GM18517 (cell line): Measurements from ENCODE around the gene UBE2R2.
"Not testable (repeated sequence)": the region's sequence is repeated elsewhere in the genome, so short reads cannot be mapped to it uniquely, and the experiment has no call there.

Source experiments
- ATAC-seq: cut with Tn5 transposase; IDR thresholded peaks from one replicate; pipeline ENCODE4 v1.9.1; 2021; ENCODE audit warnings: mild to moderate bottlenecking, moderate library complexity; ENCODE audit not compliant: unreplicated experiment

Gene UBE2R2

GRCh38 chr9:33924978-33925797, 108.2 kb downstream of the UBE2R2 start:
- no peak for ATAC-seq

GRCh38 chr9:33926746-33927485, 110.0 kb downstream of the UBE2R2 start:
- no peak for ATAC-seq

- ATAC-seq: no peak
Measured at GRCh38 chr9:33927694-33928093, 110.7 kb downstream of the UBE2R2 start.

- no peak for ATAC-seq
Measured at GRCh38 chr9:33931326-33931725, 114.4 kb downstream of the UBE2R2 start.

- no peak for ATAC-seq
Measured at GRCh38 chr9:33932078-33932807, 115.3 kb downstream of the UBE2R2 start.

- ATAC-seq: no peak
Measured at GRCh38 chr9:33934188-33934878, 117.4 kb downstream of the UBE2R2 start.

- ATAC-seq: no peak
Measured at GRCh38 chr9:33939924-33940874, 123.2 kb downstream of the UBE2R2 start.

GRCh38 chr9:33942471-33943083, 125.6 kb downstream of the UBE2R2 start:
- no peak for ATAC-seq

- no peak for ATAC-seq
Measured at GRCh38 chr9:33943389-33943788, 126.4 kb downstream of the UBE2R2 start.

- no peak for ATAC-seq
Measured at GRCh38 chr9:33946779-33947535, 130.0 kb downstream of the UBE2R2 start.

- no peak for ATAC-seq
Measured at GRCh38 chr9:33950371-33950770, 133.4 kb downstream of the UBE2R2 start.

- ATAC-seq: no peak
Measured at GRCh38 chr9:33952066-33952465, 135.1 kb downstream of the UBE2R2 start.

- no peak for ATAC-seq
Measured at GRCh38 chr9:33956544-33956943, 139.6 kb downstream of the UBE2R2 start.

- no peak for ATAC-seq
Measured at GRCh38 chr9:33959725-33960124, 142.8 kb downstream of the UBE2R2 start.

- not testable (repeated sequence) for ATAC-seq
Measured at GRCh38 chr9:33962468-33962867, 145.5 kb downstream of the UBE2R2 start.

- ATAC-seq: no peak
Measured at GRCh38 chr9:33964086-33964768, 147.3 kb downstream of the UBE2R2 start.
